ENCODE results near the gene PIP5K1C. TPM values are rescaled to one million over a fixed set of nuclear protein-coding genes. Genes with fewer than 3 reads are reported as not detected.
A peak's percentile ranks its signal among the peaks of the same experiment; 100 is the strongest.

PIP5K1C gene
- total and polyA plus RNA-seq, 9 of the 15 experiments (the other 6 are each of a cell fraction or from before 2014, with no cell fraction given): 0.38 to 22.1 (median 4.1) TPM

- TF ChIP-seq, protein P1, sequence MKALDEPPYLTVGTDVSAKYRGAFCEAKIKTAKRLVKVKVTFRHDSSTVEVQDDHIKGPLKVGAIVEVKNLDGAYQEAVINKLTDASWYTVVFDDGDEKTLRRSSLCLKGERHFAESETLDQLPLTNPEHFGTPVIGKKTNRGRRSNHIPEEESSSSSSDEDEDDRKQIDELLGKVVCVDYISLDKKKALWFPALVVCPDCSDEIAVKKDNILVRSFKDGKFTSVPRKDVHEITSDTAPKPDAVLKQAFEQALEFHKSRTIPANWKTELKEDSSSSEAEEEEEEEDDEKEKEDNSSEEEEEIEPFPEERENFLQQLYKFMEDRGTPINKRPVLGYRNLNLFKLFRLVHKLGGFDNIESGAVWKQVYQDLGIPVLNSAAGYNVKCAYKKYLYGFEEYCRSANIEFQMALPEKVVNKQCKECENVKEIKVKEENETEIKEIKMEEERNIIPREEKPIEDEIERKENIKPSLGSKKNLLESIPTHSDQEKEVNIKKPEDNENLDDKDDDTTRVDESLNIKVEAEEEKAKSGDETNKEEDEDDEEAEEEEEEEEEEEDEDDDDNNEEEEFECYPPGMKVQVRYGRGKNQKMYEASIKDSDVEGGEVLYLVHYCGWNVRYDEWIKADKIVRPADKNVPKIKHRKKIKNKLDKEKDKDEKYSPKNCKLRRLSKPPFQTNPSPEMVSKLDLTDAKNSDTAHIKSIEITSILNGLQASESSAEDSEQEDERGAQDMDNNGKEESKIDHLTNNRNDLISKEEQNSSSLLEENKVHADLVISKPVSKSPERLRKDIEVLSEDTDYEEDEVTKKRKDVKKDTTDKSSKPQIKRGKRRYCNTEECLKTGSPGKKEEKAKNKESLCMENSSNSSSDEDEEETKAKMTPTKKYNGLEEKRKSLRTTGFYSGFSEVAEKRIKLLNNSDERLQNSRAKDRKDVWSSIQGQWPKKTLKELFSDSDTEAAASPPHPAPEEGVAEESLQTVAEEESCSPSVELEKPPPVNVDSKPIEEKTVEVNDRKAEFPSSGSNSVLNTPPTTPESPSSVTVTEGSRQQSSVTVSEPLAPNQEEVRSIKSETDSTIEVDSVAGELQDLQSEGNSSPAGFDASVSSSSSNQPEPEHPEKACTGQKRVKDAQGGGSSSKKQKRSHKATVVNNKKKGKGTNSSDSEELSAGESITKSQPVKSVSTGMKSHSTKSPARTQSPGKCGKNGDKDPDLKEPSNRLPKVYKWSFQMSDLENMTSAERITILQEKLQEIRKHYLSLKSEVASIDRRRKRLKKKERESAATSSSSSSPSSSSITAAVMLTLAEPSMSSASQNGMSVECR (CRISPR knock-in tag; IDR thresholded peaks at IDR 0.05): no peak
- TF ChIP-seq ZBTB1 (CRISPR knock-in tag; IDR thresholded peaks at IDR 0.05; ENCODE audit: borderline replicate concordance, low read depth) (no peak), RBBP5 (IDR thresholded peaks at IDR 0.05; ENCODE audit: borderline replicate concordance, insufficient read depth, low read length, poor library complexity, severe bottlenecking) (no peak), ZNF324 (CRISPR knock-in tag; IDR thresholded peaks at IDR 0.05) (no peak), JUNB (CRISPR knock-in tag; conservative IDR thresholded peaks at IDR 0.05) (no peak), TEAD4 (IDR thresholded peaks at IDR 0.05; ENCODE audit: low read length) (no peak), TEAD4 (CRISPR knock-in tag; IDR thresholded peaks at IDR 0.05; ENCODE audit: borderline replicate concordance) (no peak), MLX (CRISPR knock-in tag; conservative IDR thresholded peaks at IDR 0.05) (0 out of 4 replicates have a peak, but pooled peaks of 1 of the 2 experiments have one; percentile 9), ARNT (IDR thresholded peaks at IDR 0.05) (no peak), BCOR (IDR thresholded peaks at IDR 0.05) (peak; percentile 43), SMARCB1 (IDR thresholded peaks at IDR 0.05; ENCODE audit: insufficient read length, low read depth) (no peak), SRSF9 (IDR thresholded peaks at IDR 0.05; ENCODE audit: borderline replicate concordance, low read depth, low read length) (no peak), ZHX1 (conservative IDR thresholded peaks at IDR 0.05; ENCODE audit: low read length) (no peak)
- TF ChIP-seq, protein P2, sequence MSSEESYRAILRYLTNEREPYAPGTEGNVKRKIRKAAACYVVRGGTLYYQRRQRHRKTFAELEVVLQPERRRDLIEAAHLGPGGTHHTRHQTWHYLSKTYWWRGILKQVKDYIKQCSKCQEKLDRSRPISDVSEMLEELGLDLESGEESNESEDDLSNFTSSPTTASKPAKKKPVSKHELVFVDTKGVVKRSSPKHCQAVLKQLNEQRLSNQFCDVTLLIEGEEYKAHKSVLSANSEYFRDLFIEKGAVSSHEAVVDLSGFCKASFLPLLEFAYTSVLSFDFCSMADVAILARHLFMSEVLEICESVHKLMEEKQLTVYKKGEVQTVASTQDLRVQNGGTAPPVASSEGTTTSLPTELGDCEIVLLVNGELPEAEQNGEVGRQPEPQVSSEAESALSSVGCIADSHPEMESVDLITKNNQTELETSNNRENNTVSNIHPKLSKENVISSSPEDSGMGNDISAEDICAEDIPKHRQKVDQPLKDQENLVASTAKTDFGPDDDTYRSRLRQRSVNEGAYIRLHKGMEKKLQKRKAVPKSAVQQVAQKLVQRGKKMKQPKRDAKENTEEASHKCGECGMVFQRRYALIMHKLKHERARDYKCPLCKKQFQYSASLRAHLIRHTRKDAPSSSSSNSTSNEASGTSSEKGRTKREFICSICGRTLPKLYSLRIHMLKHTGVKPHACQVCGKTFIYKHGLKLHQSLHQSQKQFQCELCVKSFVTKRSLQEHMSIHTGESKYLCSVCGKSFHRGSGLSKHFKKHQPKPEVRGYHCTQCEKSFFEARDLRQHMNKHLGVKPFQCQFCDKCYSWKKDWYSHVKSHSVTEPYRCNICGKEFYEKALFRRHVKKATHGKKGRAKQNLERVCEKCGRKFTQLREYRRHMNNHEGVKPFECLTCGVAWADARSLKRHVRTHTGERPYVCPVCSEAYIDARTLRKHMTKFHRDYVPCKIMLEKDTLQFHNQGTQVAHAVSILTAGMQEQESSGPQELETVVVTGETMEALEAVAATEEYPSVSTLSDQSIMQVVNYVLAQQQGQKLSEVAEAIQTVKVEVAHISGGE (CRISPR knock-in tag; IDR thresholded peaks at IDR 0.05): no peak
- TF ChIP-seq, protein P3, sequence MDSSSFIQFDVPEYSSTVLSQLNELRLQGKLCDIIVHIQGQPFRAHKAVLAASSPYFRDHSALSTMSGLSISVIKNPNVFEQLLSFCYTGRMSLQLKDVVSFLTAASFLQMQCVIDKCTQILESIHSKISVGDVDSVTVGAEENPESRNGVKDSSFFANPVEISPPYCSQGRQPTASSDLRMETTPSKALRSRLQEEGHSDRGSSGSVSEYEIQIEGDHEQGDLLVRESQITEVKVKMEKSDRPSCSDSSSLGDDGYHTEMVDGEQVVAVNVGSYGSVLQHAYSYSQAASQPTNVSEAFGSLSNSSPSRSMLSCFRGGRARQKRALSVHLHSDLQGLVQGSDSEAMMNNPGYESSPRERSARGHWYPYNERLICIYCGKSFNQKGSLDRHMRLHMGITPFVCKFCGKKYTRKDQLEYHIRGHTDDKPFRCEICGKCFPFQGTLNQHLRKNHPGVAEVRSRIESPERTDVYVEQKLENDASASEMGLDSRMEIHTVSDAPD (CRISPR knock-in tag; IDR thresholded peaks at IDR 0.05): no peak
These were observed 94.5 kb downstream of the PIP5K1C start (continued) for GRCh38 chr19:3605770-3606169.
